Keratinocyte (primary cell): ENCODE measurements around the gene ITSN1.

Experiments used
- EZH2 ChIP-seq: IDR thresholded peaks from one replicate; pipeline ENCODE4 v1.6.1; 2012; ENCODE audit warnings: inconsistent platforms, mild to moderate bottlenecking, low read length, moderate library complexity
- TF ChIP-seq, protein P1 (sequence below), 3 experiments: IDR thresholded peaks in 1 of 3; conservative IDR thresholded peaks in 1 of 3; optimal IDR thresholded peaks in 1 of 3; 2 replicates in 2 of 3; 3 replicates in 1 of 3; pipeline versions ENCODE3 to v1.5.1; 2011; ENCODE audit warnings: low read length in 3 of 3, mild to moderate bottlenecking in 3 of 3, moderate library complexity in 2 of 3, control low read depth in 1 of 3, inconsistent platforms in 1 of 3; ENCODE audit not compliant: insufficient read depth in 2 of 3; ENCODE audit errors: extremely low read depth in 1 of 3

DNA sequence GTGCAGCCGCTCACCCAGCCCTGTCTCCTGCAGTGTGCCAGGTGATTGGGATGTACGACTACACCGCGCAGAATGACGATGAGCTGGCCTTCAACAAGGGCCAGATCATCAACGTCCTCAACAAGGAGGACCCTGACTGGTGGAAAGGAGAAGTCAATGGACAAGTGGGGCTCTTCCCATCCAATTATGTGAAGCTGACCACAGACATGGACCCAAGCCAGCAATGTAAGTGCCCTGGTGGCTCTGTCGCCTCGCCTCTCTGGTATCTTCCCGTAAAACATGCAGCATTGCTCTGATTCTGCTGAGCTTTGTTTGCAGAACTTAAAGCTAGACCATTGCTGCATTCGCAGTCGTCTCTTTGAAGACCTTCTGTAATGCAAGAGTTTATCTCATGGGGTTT is 194.1 kb downstream of the ITSN1 start:
- TF ChIP-seq, protein P1, sequence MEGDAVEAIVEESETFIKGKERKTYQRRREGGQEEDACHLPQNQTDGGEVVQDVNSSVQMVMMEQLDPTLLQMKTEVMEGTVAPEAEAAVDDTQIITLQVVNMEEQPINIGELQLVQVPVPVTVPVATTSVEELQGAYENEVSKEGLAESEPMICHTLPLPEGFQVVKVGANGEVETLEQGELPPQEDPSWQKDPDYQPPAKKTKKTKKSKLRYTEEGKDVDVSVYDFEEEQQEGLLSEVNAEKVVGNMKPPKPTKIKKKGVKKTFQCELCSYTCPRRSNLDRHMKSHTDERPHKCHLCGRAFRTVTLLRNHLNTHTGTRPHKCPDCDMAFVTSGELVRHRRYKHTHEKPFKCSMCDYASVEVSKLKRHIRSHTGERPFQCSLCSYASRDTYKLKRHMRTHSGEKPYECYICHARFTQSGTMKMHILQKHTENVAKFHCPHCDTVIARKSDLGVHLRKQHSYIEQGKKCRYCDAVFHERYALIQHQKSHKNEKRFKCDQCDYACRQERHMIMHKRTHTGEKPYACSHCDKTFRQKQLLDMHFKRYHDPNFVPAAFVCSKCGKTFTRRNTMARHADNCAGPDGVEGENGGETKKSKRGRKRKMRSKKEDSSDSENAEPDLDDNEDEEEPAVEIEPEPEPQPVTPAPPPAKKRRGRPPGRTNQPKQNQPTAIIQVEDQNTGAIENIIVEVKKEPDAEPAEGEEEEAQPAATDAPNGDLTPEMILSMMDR (optimal IDR thresholded peaks at IDR 0.05 in 1 of 3, IDR thresholded peaks at IDR 0.05 in 1 of 3, conservative IDR thresholded peaks at IDR 0.05 in 1 of 3; ENCODE audit: extremely low read depth in 1 of 3, insufficient read depth in 2 of 3, low read length in 3 of 3) = no peak
- no peak for TF ChIP-seq EZH2
